ENCODE measurements around the gene C12orf76. TPM values are rescaled to one million over a fixed set of nuclear protein-coding genes. Genes with fewer than 3 reads are reported as not detected.
"Not testable (repeated sequence)": the region's sequence is repeated elsewhere in the genome, so short reads cannot be mapped to it uniquely, and the experiment has no call there.

C12orf76 gene
- total and polyA plus RNA-seq, 2 of the 4 experiments (the other 2 are of a cell fraction), result 5.0 to 7.1 TPM

DNA sequence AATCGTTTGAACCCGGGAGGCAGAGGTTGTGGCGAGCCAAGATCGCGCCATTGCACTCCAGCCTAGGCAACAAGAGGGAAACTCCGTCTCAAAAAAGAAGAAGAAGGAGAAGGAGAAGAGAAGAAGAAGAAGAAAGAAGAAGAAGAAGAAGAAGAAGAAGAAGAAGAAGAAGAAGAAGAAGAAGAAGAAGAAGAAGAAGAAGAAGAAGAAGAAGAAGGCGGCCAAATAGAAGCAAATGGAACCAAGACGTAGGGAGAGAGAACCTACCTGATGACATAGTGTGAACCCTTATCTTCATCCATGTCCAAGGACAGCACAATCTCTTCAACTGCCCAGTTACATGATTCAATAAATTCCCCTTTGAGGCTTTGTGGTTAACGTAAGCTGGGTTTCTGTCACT is 19.8 kb upstream of the C12orf76 start:
- H3K4me3 ChIP-seq (ENCODE audit: insufficient read depth, low read depth, low read length); CTCF ChIA-PET; H3K9ac ChIP-seq (ENCODE audit: low read depth, low read length); H2BK120ac ChIP-seq (ENCODE audit: low read depth, low read length); H4K5ac ChIP-seq (ENCODE audit: low read depth, low read length); DNase-seq; H2AK5ac ChIP-seq (ENCODE audit: low read depth, low read length); H3K9me1 ChIP-seq (ENCODE audit: insufficient read depth, low read length); H4K8ac ChIP-seq (ENCODE audit: low read depth in 2 of 2, low read length in 2 of 2); H3K4me2 ChIP-seq (ENCODE audit: low read depth, low read length); H4K20me1 ChIP-seq (ENCODE audit: insufficient read depth, low read length); H2BK5ac ChIP-seq (ENCODE audit: low read depth, low read length, poor library complexity, severe bottlenecking); H3K79me1 ChIP-seq (ENCODE audit: low read depth in 1 of 2, low read length in 2 of 2); ATAC-seq (ENCODE audit: low read depth); H3K56ac ChIP-seq (ENCODE audit: extremely low read depth, insufficient read depth, low read length); H3K4me1 ChIP-seq (ENCODE audit: control insufficient read depth, insufficient read depth, low read length); H3K27me3 ChIP-seq (ENCODE audit: control insufficient read depth, insufficient read depth, low read length); BruUV-seq (replicated peaks); H2AK9ac ChIP-seq (replicated peaks; ENCODE audit: low read depth, low read length, poor library complexity); in situ Hi-C loops (cut with MboI; ENCODE audit: low sequenced_read_pairs); H4K91ac ChIP-seq (ENCODE audit: insufficient read depth, low read depth, low read length); dilution Hi-C loops (cut with HindIII; ENCODE audit: low sequenced_read_pairs, unreplicated experiment); intact Hi-C loops (cut with micrococcal nuclease); H3K36me3 ChIP-seq (ENCODE audit: control insufficient read depth, insufficient read depth, low read length); H3K9me3 ChIP-seq (ENCODE audit: control insufficient read depth, insufficient read depth, low read length); H2AFZ ChIP-seq (replicated peaks; ENCODE audit: low read length, poor library complexity); H3K4ac ChIP-seq (ENCODE audit: low read depth, low read length); H3K23ac ChIP-seq (ENCODE audit: low read depth, low read length); H2BK20ac ChIP-seq (ENCODE audit: low read depth, low read length); H2BK15ac ChIP-seq (ENCODE audit: low read depth, low read length); H3K27ac ChIP-seq (ENCODE audit: insufficient read depth, low read length); H3K18ac ChIP-seq (ENCODE audit: low read depth, low read length); H3K14ac ChIP-seq (replicated peaks; ENCODE audit: low read depth, low read length): not testable (repeated sequence)
- WGBS, 2 experiments (ENCODE audit: extremely low coverage in 2 of 2, insufficient read length in 1 of 2), result 86% methylated on average over 1 of the region's 9 CpGs; no CpG with 5 or more reads in 1 of the 2 experiments
- POLR2A ChIA-PET (ENCODE audit: unreplicated experiment), result interaction anchor here (0.5 kb wide), 1 partner anchor 56 kb away, joined by 3 read pairs; the partner anchor contains the start of gene IFT81
